ENCODE results near the gene DNAJC13.

DNA sequence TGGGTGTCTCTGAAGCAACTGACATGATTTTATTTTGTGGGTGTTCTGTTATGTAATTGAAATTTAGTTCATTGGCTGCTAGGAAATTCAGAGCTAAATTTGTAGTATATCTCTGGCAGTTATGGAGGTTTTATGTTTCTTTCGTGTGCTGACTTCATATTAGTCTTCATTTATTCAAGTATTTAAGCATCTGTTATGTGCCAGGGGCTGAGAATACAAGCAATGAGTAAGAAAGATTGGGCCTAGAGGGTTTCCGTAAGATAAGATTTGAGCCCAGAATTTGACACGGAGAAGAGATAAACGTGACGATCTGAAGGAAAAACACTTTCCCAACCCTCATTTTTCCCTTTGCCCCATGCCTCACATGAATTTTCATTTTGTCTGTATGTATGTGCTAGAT lies 104.6 kb downstream of the DNAJC13 start:
- TF ChIP-seq CTCF (conservative IDR thresholded peaks at IDR 0.05; ENCODE audit: low read length), result no peak
- TF ChIP-seq EZH2phosphoT487 (IDR thresholded peaks at IDR 0.05; ENCODE audit: borderline replicate concordance, low read depth, low read length), result no peak

Measured in OCI-LY7 (cell line).